Astrocyte of the cerebellum (primary cell): ENCODE data around the gene LMF1.

Experiments used
- DNase-seq: peaks from one replicate; pipeline ENCODE4 v3.0.0-alpha.2; 2011; ENCODE audit warnings: low read depth
- H3K4me3 ChIP-seq: 2 replicates; pipeline ENCODE4 v1.5.1; 2011; ENCODE audit warnings: mild to moderate bottlenecking, low read depth, low read length, moderate library complexity
- in situ Hi-C: cut with HindIII; loops from 2 replicates; pipeline ENCODE4 v1.10.0; 2017; ENCODE audit warnings: low sequenced_read_pairs
- TF ChIP-seq, protein P1 (sequence below): IDR thresholded peaks from 2 replicates; pipeline ENCODE4 v1.5.1; 2012; ENCODE audit warnings: low read length, low read depth, moderate library complexity, mild to moderate bottlenecking; ENCODE audit errors: missing control alignments

LMF1 gene

GRCh38 chr16:1010251-1010650, 39.5 kb upstream of the LMF1 start:
- no peak for DNase-seq
- in situ Hi-C loops = no loop called here
- TF ChIP-seq, protein P1, sequence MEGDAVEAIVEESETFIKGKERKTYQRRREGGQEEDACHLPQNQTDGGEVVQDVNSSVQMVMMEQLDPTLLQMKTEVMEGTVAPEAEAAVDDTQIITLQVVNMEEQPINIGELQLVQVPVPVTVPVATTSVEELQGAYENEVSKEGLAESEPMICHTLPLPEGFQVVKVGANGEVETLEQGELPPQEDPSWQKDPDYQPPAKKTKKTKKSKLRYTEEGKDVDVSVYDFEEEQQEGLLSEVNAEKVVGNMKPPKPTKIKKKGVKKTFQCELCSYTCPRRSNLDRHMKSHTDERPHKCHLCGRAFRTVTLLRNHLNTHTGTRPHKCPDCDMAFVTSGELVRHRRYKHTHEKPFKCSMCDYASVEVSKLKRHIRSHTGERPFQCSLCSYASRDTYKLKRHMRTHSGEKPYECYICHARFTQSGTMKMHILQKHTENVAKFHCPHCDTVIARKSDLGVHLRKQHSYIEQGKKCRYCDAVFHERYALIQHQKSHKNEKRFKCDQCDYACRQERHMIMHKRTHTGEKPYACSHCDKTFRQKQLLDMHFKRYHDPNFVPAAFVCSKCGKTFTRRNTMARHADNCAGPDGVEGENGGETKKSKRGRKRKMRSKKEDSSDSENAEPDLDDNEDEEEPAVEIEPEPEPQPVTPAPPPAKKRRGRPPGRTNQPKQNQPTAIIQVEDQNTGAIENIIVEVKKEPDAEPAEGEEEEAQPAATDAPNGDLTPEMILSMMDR = no peak

DNA sequence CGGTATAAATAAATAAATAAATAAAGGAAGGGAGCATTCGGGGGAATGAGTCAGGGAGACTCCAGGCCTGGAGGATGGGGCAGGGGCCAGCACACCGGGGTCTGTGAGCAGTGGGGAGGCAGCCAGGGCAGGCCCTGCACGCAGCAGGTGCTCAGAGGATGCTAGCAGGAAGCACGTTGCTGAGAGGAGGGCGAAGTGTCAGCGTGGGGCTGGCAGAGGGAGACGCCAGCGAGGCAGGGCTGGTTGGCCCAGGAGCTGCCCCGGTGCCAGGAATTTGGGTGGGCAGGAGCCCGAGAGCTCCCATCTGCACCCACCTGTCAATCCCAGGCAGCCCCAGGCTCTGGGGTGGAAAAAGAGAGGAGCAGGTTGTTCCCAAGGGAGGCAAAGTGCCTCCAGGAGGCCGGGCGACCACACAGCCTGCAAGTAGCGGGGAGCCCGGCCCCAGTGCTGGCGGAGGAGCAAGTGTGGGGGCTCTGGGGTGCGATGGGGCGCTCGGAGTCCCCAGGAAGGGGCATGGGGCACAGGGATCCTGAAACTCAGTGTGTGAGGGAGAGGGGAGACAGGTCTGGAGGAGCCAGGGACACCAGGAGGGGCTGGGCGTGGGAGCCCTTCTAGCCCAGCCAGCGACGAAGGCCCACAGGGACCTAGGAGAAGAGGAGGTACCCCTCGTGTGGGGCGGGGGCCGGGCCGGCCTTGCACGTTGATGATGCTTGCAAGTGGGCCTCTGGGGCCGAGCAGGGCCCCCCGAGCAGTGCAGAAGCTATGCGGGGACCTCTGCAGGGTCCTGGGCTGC, 38.8 kb upstream of the LMF1 start:
- TF ChIP-seq, protein P1 = no peak
- no peak for DNase-seq
- in situ Hi-C loops = no loop called here
- H3K4me3 ChIP-seq = no peak overlapping the region

More at GRCh38 chr16:1010251-1010650, 39.5 kb upstream of the LMF1 start:
- no peak overlapping the region for H3K4me3 ChIP-seq

DNA sequence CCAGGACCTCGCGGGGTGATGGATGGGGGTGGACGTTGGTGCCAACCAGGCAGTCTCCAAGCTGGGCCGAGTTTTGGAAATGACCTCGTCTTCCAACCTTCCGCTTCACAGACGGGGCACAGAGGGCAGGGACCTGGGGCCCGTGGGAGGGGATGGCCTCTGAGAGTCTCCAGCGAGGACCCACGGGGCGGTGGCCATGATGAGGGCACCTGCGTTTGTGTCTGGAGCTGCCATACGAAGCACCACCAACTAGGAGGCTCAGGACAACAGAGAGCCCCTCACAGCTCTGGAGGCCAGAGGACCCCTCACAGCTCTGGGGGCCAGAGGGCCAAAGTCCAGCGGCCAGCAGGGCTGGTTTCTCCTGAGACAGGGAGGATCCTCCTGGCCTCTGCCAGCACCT, 37.3 kb upstream of the LMF1 start:
- in situ Hi-C loops = no loop called here
- H3K4me3 ChIP-seq = no peak overlapping the region
- TF ChIP-seq, protein P1 = no peak
- DNase-seq = no peak

- H3K4me3 ChIP-seq = no peak overlapping the region
- in situ Hi-C loops = no loop called here
- no peak for DNase-seq
- TF ChIP-seq, protein P1 = no peak
Measured at GRCh38 chr16:1007284-1007850, 36.6 kb upstream of the LMF1 start.

GRCh38 chr16:1006781-1007180, 36.0 kb upstream of the LMF1 start:
- no peak for DNase-seq
- TF ChIP-seq, protein P1 = no peak
- no peak overlapping the region for H3K4me3 ChIP-seq
- in situ Hi-C loops = no loop called here

GRCh38 chr16:1005286-1005685, 34.5 kb upstream of the LMF1 start:
- H3K4me3 ChIP-seq = no peak overlapping the region
- in situ Hi-C loops = no loop called here
- DNase-seq = no peak

More at GRCh38 chr16:1005286-1005685, 34.5 kb upstream of the LMF1 start:
- TF ChIP-seq, protein P1 = no peak
